Globus pallidus (tissue), 1 donor: Measurements from ENCODE around the gene LAMC1.

Source experiments
- DNase-seq: peaks from one replicate; pipeline ENCODE4 v3.0.0-alpha.2; 2015; ENCODE audit warnings: low spot score

LAMC1 gene

GRCh38 chr1:183023146-183023600 is at the start of gene LAMC1:
LAMC1 (plus strand) TSS chr1:183023420; CDS start chr1:183023717, 297 bp downstream.
- DNase-seq = peak; percentile 16

GRCh38 chr1:182974506-182975191 is 48.6 kb upstream of the LAMC1 start:
- DNase-seq = no peak

GRCh38 chr1:182977480-182977879 is 45.7 kb upstream of the LAMC1 start:
- DNase-seq = no peak

- no peak for DNase-seq
Measured at GRCh38 chr1:182978151-182978853, 44.9 kb upstream of the LAMC1 start.

- DNase-seq = no peak
Measured at GRCh38 chr1:182984138-182984537, 39.1 kb upstream of the LAMC1 start.

GRCh38 chr1:182984621-182985020 is 38.6 kb upstream of the LAMC1 start:
- no peak for DNase-seq

GRCh38 chr1:182985876-182986275 is 37.3 kb upstream of the LAMC1 start:
- no peak for DNase-seq

- no peak for DNase-seq
Measured at GRCh38 chr1:182990413-182991144, 32.6 kb upstream of the LAMC1 start.

- DNase-seq = no peak
Measured at GRCh38 chr1:182993746-182994145, 29.5 kb upstream of the LAMC1 start.

GRCh38 chr1:182995894-182996293 is 27.3 kb upstream of the LAMC1 start:
- no peak for DNase-seq

- DNase-seq = no peak
Measured at GRCh38 chr1:182996816-182997215, 26.4 kb upstream of the LAMC1 start.

- no peak for DNase-seq
Measured at GRCh38 chr1:182998482-182998881, 24.7 kb upstream of the LAMC1 start.

GRCh38 chr1:183000167-183000962 is 22.9 kb upstream of the LAMC1 start:
- DNase-seq = no peak

GRCh38 chr1:183002267-183002666 is 21.0 kb upstream of the LAMC1 start:
- DNase-seq = no peak

- DNase-seq = no peak
Measured at GRCh38 chr1:183002797-183003196, 20.4 kb upstream of the LAMC1 start.

GRCh38 chr1:183003203-183003602 is 20.0 kb upstream of the LAMC1 start:
- DNase-seq = no peak

- no peak for DNase-seq
Measured at GRCh38 chr1:183004141-183004540, 19.1 kb upstream of the LAMC1 start.

- DNase-seq = no peak
Measured at GRCh38 chr1:183011859-183012258, 11.4 kb upstream of the LAMC1 start.

- no peak for DNase-seq
Measured at GRCh38 chr1:183012301-183012994, 10.8 kb upstream of the LAMC1 start.

- no peak for DNase-seq
Measured at GRCh38 chr1:183019139-183019740, 4.0 kb upstream of the LAMC1 start.

- DNase-seq = no peak
Measured at GRCh38 chr1:183019860-183020259, 3.4 kb upstream of the LAMC1 start.
